Measurements from ENCODE around the gene PROZ.

- TF ChIP-seq EZH2 (IDR thresholded peaks at IDR 0.05), result no peak
- no peak for TF ChIP-seq POLR2AphosphoS5 (IDR thresholded peaks at IDR 0.05; ENCODE audit: borderline replicate concordance, low read depth, low read length)
Observed at GRCh38 chr13:113117335-113117872, 41.0 kb upstream of the PROZ start.
